COLO668 (cell line): ENCODE results near the gene APOC4.
A peak's percentile ranks its signal among the peaks of the same experiment; 100 is the strongest.
"Not testable (repeated sequence)": the region's sequence is repeated elsewhere in the genome, so short reads cannot be mapped to it uniquely, and the experiment has no call there.

Source experiments
- DNase-seq: peaks from one replicate; lab custom pipeline; 2025; ENCODE audit not compliant: unreplicated experiment; lab: John Stamatoyannopoulos, UW

APOC4 gene

DNA sequence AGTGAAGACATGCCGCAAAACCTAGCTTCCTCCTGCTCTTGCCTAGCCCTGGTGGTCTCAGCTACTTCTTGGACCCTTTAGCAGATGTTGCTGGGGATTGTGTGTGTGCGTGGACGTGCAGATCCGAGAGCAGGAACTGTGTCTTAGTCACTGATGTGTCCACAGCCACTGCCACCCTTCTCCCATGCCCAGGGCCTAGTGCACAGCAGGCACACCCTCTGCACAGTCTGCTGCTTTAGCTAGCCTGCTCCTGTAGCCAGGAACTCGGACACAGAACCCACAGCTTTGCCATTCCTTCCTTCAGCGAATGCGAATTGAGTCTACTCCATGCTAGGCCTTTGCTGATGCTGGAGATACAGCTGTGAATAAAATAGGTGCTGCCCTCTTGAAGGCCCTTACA lies 15.5 kb downstream of the APOC4 start:
- no peak for DNase-seq

DNA sequence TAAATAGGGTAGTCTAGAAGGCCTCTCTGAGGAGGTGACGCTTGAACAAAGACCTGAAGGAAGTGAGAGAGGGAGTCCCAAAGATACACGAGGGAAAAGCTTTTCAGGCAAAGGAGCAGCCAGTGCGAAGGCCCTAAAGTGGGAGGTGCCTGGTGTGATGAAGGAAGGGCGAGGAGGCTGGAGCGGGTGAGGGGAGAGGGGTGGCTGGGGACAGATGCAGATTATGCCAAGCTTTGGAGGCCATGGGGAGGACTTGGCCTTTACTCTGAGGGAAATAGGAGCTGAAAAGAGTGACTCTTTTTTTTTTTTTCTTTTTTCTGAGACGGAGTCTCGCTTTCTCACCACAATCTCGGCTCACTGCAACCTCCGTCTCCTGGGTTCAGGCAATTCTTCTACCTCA lies 16.1 kb downstream of the APOC4 start:
- DNase-seq, result no peak

DNA sequence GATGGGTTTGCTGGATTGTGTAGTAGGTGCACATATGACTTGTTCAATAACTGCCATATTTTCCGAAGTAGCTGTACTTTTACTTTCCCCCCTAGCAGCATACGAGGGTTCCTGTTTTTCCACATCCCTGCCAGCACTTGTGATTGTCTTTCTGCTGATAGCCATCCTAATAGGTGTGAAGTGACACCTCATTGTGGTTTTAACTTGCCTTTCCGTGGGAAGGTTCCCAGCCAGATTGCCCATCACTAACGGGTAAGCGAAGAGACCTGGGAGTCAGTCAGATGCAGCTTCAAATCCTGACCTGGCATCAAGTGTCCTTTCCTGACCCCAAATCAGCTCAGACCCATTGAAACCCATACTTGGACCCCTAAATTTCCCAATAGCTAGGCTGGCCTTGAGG lies 17.7 kb downstream of the APOC4 start:
- no peak for DNase-seq

DNA sequence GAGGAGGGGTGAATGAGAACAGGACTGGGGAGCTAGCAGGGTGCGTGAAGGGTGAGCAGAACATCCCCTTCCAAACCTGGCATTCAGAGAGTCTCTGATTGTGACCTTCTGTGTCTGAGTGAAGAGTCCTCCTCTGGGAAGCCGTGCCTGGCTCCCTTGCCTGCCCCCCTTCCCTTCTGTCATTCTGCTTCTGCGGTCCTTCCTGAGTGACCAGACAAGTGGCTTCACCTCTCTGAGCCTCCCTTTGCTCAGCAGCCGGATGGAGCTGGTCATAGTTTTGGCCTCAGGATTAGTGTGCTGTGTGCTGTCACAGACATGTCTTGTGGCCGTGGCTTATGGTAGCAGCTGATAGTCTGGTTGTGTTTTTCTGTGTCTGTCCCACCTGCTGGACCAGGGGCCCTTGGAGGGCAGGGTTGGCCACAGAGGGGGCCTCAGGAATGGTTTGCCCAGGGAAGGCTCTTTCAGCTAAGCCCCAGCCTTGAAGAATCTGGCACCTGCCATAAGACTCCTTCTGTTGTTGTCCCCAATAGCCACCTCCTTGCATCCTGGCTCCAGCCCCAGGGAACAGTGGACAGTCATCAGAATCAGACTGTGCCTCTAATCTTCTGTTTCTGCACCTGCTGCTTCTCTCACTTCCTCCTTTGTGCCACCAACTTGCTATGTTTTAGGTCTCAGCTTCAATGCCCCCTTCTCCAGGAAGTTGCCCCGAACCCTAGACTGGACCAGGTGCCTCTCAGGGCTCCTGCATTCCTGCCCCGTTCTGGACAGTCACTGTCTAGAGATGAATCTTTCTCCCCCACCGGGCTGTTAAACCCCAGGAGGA lies 19.1 kb downstream of the APOC4 start:
- no peak for DNase-seq

DNA sequence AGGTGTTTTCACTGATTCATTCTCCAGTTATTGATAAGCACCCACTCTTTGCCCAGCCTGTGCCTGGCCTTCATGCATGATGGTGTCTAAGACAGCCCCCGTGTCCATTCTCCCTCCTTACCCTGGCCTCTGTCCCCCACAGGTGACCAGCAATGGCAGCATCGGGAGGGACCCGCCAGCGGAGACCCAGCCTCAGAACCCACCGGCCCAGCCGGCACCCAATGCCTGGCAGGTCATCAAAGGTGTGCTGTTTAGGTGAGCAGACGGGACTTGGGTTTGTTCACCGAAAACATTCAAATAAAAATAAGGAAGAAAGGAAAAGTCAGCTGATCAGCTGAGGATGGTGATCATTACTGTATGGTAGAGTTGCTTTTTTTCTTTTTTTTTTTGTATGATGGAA lies 19.8 kb downstream of the APOC4 start:
- no peak for DNase-seq

DNA sequence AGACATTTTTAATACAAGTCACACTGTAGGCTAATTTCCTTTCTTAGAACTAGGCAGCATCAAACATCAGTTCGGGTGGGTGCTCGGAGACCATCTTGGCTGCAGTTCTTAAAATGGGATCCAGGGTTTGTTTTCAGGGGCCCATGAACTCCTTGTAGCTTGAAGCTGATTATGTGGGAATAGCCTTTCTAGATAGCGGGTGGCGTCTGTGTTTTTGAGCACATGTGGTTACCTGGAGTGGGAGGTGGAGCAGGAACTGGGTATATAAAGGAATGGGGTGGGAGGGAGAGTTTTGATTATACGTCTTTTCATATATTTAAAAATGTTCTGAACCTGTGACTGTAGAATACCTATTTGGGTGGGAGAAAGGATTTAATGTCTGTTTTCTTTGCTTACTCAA lies 26.1 kb downstream of the APOC4 start:
- DNase-seq, result no peak

DNA sequence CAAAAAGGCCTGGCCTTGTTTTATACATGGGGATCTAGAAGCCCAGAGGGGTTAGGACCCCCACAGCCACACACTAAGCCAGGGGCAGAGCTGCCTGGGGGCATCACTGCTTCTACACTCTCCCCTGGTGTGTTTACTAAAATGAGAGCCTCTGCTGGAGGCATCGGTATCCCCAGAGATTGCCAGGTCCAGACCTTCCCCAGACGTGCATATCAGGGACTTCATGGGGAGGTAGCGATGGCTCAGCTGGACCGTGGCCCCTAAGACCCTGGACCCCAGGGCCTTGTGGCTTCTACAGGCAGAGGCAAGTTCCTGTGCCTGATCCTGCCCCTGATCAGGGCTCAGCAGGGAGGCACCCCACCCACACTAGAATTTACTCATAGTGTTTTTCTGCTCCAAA lies 26.6 kb downstream of the APOC4 start:
- no peak for DNase-seq

DNA sequence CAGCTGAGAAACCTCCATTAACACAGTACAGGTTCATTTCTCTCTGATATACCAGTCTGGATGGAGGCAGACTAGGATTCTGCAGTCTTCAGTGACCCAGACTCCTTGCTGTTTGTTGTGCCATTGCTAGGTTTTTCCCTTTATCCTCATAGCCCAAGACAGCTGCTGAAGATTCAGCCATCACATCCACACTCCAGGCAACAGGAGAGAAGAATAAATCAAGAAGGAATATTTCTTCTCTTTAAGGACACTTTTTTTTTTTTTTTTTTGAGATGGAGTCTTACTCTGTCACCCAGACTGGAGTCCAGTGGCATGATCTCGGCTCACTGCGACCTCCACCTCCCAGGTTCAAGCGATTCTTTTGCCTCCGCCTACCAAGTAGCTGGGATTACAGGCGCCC lies 27.4 kb downstream of the APOC4 start:
- DNase-seq, result no peak

DNA sequence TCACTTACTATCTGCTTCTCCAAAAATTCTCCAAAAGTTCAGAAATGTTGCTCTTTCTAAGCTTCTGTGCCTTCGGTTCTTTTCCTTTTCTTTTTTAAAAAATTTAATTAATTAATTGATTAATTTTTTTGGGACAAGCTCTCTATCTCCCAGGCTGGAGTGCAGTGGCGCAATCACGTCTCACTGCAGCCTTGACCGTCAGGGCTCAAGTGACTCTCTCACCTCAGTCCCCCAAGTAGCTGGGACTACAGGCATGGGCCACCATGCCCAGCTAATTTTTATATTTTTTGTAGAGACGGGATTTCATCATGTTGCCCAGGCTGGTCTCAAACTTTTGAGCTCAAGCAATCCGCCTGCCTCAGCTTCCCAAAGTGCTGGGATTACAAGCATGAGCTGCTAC lies 29.4 kb downstream of the APOC4 start:
- DNase-seq, result not testable (repeated sequence)

DNA sequence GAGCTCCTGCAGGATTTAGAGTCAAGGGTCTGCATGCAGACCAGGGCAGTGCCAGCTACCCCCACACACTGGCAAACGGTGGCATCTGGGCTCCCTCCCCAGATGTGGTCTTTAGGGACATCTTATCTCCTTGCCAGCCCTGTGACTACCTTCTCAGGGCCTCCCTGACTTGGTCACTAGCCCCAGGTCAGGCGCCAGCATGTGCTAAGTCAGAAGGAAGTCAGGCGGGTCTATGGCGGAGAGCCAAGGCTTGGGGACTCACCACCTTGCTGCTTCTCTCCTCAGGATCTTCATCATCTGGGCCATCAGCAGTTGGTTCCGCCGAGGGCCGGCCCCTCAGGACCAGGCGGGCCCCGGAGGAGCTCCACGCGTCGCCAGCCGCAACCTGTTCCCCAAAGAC lies 30.8 kb downstream of the APOC4 start:
- no peak for DNase-seq

DNA sequence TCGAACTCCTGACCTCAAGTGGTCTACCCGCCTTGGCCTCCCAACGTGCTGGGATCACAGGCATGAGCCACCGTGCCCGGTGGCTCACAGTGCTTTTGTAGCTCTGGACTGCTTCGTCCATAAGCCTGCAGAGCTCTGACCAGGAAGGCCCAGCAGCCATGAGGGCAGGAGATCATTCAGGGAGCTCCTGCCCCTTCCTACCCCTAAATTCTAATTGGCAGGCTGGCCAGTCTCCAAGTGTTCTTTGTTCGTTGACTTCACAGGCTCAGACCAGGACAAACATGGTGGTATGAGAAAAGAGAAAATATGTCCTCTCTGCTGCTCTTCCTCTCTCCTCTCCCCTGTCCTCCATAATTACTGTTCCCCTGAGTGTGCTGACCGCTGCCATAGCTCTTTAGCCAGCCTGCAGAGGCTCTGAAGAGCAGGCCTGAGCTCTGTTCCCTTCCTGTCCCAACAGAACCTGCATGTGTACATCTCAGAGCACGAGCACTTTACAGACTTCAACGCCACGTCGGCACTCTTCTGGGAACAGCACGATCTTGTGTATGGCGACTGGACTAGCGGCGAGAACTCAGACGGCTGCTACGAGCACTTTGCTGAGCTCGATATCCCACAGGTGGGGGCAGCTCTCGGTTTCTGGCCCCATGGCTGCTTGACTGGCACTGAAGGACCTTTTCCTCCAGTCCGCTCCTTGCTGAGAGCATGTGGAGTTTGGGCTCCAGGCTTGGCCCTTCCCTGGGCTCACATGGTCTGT lies 32.1 kb downstream of the APOC4 start:
- DNase-seq, result no peak

DNA sequence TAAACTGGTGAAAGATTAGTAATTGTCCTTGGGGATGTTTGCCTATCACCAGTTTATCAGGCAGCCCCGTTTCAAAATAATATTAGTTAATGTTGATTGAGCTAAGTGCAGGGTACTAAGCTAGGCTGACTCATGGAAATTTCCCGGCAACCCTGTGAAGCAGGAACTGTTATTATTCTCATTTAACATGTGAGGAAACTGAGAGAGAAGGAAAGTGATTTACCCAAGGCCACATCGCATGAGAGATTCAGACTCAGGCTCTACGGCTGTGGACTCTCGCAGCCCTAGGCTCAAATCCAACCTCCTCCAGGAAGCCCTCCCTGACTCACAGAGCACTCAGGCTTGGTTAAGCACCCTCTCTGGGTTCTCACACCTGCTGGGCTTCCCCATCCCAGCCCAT lies 32.8 kb downstream of the APOC4 start:
- DNase-seq, result no peak

DNA sequence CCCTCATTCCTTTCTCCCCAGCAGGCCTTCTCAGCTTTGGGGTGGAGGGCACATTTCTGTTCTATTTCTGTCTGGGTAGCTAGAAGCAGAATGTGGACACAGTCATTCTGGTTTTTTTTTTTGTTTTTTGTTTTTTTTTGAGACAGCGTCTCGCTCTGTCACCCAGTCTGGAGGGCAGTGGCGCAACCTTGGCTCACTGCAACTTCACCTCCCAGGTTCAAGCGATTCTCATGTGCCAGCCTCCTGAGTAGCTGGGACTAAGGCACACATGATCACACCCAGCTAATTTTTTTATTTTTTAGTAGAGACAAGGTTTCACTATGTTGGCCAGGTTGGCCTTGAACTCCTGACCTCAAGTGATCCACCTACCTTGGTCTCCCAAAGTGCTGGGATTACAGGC lies 33.4 kb downstream of the APOC4 start:
- DNase-seq, result no peak

DNA sequence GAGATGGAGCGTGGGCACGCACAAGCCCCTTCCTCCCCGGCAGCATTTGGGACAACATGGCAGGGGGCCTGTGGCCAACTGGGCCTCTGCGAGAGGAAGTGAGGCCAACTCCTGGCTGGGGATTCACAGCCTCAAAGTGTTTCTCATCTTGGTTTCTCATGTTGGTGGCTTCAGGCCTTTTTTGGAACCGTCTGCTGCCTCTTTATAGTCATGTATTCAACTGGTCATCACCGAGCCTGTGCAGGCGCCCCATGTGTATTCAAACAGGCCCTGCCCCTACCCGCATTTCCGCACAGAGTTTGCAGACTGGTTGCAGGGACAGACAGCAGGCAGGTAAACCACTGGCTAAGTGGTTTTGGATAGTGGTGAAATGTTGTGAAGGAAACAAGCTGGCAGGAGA lies 42.0 kb downstream of the APOC4 start:
- DNase-seq, result no peak

DNA sequence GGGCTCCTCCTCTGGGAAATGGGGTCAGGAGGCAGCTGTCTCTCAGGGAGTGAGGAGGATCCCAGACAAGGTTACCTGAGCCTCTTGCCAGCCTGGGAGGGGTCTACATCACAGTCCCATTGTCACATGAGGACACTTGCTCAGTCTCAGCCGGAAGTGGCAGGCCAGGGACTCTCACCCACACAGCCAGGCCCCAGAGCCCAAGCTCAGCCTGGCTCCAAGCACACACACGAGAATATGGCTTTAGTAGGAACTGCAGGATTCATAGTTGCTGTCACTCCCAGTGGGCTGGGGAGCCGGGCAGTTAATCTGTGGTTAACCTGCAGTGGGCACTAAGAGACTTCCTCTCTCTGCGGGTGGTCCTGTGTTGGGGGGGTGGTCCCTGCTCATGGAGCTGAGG lies 43.4 kb downstream of the APOC4 start:
- no peak for DNase-seq

DNA sequence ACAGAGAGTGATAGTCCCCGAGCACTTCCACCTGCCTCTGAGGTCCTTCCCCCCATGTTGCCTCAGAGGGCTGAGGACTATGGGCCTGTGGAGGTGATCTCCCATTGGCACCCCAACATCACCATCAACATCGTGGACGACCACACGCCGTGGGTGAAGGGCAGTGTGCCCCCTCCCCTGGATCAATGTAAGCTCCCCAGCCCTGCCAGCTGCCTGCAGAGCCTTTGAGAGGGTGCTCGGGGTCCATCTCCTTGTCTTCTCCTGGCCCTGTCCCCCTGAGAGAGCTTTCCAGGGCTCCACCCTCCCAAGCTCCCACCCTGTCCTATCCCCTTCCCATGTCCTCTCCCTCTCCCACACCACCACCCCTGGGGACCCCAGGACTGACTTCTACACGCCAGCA lies 44.4 kb downstream of the APOC4 start:
- no peak for DNase-seq

DNA sequence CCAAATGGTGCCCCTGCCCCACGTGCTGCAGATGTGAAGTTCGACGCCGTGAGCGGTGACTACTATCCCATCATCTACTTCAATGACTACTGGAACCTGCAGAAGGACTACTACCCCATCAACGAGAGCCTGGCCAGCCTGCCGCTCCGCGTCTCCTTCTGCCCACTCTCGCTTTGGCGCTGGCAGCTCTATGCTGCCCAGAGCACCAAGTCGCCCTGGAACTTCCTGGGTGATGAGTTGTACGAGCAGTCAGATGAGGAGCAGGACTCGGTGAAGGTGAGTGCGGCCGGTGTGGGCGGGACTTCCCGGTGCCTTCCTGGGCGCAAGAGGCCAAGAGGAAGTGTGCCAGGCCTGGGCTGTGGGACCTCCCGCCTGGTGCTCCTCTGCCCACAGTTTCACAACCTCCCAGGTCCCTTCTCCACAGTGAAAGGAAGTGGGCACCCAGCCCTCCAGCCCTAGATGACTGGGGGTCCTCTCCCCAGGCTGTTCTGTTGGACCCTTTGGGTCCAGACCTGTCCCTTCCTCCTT lies 45.2 kb downstream of the APOC4 start:
- no peak for DNase-seq

DNA sequence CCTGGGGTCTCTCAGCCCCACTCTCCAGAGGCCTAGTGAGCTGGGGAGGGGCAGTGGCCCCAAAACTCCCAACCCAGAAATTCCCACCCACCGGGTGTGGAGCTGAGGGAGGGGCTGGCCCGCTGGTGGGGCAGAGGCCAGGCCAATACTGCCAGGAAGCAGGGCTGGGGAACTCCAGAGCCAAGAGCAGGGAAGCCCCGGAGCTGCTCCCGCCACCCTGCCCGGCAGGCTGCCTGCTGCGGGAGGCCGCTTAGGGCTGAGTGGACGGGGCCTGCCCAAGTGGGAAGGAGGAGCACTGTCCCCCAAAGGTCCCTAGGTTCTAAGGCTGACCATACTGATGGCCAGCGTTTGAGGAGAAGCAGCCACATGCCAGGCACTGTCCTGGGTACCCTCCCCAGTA lies 46.2 kb downstream of the APOC4 start:
- DNase-seq, result no peak

DNA sequence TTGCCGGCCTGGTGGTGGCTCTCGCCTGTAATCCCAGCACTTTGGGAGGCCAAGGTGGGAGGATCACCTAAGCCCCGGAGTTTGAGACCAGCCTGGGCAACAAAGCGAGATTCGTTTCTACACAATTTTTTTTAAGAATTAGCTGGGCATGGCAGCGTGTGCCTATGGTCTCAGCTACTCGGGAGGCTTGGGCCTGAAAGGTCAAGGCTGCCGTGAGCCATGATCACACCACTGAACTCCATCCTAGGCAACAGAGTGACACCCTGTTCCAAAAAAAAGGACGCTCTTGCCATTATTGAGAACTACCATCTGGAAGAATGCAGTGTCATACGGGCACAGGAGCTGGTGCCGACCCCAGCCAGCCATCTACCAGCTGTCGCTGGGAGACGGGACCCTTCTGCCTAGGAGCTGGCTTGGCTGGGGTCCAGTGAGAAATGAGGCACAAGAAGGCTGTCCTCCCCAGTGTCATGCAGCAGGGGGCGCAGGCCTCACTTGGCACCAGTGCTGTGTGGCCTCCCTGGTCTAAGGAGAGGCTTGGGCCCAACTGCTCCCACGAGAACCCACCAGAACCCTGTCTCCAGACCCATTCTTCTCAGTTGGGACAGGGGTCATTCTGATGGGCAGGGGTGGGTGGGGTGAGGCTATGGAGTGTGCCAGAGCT lies 47.0 kb downstream of the APOC4 start:
- DNase-seq, result peak; percentile 49

DNA sequence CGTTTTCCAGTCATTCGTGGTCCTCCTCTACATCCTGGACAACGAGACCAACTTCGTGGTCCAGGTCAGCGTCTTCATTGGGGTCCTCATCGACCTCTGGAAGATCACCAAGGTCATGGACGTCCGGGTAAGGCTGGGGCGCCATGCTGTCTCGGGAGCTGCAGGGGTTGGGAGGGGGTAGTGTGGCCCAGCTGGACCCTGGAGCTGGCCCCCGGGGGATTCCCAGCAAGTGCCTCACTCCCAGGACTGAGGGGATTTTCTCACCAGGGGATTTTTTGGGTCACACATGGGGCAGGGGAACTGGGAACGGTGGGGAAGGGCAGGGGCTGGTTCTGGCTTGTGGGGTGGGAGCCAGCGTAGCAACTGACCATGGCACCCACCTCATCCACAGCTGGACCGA lies 48.4 kb downstream of the APOC4 start:
- no peak for DNase-seq

DNA sequence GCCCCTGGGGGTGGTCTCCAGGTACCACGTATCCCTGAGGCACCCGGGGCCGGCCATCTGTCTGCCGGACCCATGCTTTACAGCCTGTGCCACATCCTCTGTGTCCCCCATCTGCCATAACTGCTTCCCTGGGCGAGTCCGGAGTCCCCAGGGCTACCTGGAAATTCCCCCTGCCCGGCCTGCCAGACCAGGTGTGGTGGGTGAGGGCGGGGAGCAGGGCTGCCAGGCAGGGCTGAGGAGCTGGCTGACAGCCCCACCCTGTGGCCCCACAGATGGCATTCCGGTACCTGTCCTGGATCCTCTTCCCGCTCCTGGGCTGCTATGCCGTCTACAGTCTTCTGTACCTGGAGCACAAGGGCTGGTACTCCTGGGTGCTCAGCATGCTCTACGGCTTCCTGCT lies 48.9 kb downstream of the APOC4 start:
- no peak for DNase-seq
